MM.1S (cell line): ENCODE measurements around the gene TMSB10.

Source experiments
- DNase-seq: peaks from one replicate; pipeline ENCODE4 v3.0.0-alpha.2; 2015
- H2AFZ ChIP-seq: fragments of 300-600 bp; sonication (generic); 2 replicates; pipeline ENCODE4 v1.6.0; 2016; ENCODE audit warnings: antibody characterized with exemption, low read length
- H3F3A ChIP-seq: fragments of 300-600 bp; sonication (generic); 2 replicates; pipeline ENCODE4 v1.6.1; 2016; ENCODE audit warnings: mild to moderate bottlenecking, antibody characterized with exemption, low read length, moderate library complexity, mixed read lengths; ENCODE audit not compliant: insufficient read depth
- H3K27ac ChIP-seq: fragments of 300-600 bp; sonication (generic); 2 replicates; pipeline ENCODE4 v1.5.1; 2016; ENCODE audit warnings: mild to moderate bottlenecking, low read length
- H3K27me3 ChIP-seq: fragments of 300-600 bp; sonication (generic); replicated peaks from 2 replicates; pipeline ENCODE4 v1.6.0; 2016; ENCODE audit warnings: low read length; ENCODE audit not compliant: insufficient read depth
- H3K36me3 ChIP-seq: fragments of 300-600 bp; sonication (generic); replicated peaks from 2 replicates; pipeline ENCODE4 v1.6.1; 2016; ENCODE audit warnings: mild to moderate bottlenecking, low read length, mixed read lengths; ENCODE audit not compliant: insufficient read depth
- H3K4me1 ChIP-seq: fragments of 300-600 bp; sonication (generic); 2 replicates; pipeline ENCODE4 v1.6.1; 2016; ENCODE audit warnings: low read length, mixed read lengths
- H3K4me2 ChIP-seq: fragments of 300-600 bp; sonication (generic); 2 replicates; pipeline ENCODE4 v1.6.0; 2016; ENCODE audit warnings: low read depth, low read length
- H3K4me3 ChIP-seq: fragments of 300-600 bp; sonication (generic); 2 replicates; pipeline ENCODE4 v1.5.1; 2016; ENCODE audit warnings: low read length, mixed read lengths
- H3K79me2 ChIP-seq: fragments of 300-600 bp; sonication (generic); 2 replicates; pipeline ENCODE4 v1.6.1; 2016; ENCODE audit warnings: mixed run types, low read length, mixed read lengths
- H3K9ac ChIP-seq: fragments of 300-600 bp; sonication (generic); 2 replicates; pipeline ENCODE4 v1.6.1; 2016; ENCODE audit warnings: low read length, mixed read lengths
- H3K9me2 ChIP-seq: fragments of 300-600 bp; sonication (generic); replicated peaks from 2 replicates; pipeline ENCODE4 v1.6.1; 2016; ENCODE audit warnings: mild to moderate bottlenecking, low read length, mixed read lengths; ENCODE audit not compliant: insufficient read depth
- H3K9me3 ChIP-seq: fragments of 300-600 bp; sonication (generic); replicated peaks from 2 replicates; pipeline ENCODE4 v1.6.1; 2016; ENCODE audit warnings: mild to moderate bottlenecking, low read length, mixed read lengths; ENCODE audit not compliant: insufficient read depth
- H4K20me1 ChIP-seq: fragments of 300-600 bp; sonication (generic); 2 replicates; pipeline ENCODE4 v1.6.1; 2016; ENCODE audit warnings: mild to moderate bottlenecking, low read length, moderate library complexity, mixed read lengths; ENCODE audit not compliant: insufficient read depth
- EZH2 ChIP-seq: fragments of 300-600 bp; sonication (generic); optimal IDR thresholded peaks from 2 replicates; pipeline ENCODE3; 2017; ENCODE audit warnings: low read depth, mild to moderate bottlenecking, antibody characterized with exemption, low read length, mixed read lengths
- EZH2phosphoT487 ChIP-seq: fragments of 300-600 bp; sonication (generic); IDR thresholded peaks from 2 replicates; pipeline ENCODE4 v1.6.1; 2018; ENCODE audit warnings: antibody characterized with exemption, low read length
- TF ChIP-seq, protein P1 (sequence below): fragments of 300-600 bp; sonication (generic); IDR thresholded peaks from 2 replicates; pipeline ENCODE4 v1.5.1; 2016; ENCODE audit warnings: antibody characterized with exemption, low read length, mixed read lengths

The TMSB10 gene

DNA sequence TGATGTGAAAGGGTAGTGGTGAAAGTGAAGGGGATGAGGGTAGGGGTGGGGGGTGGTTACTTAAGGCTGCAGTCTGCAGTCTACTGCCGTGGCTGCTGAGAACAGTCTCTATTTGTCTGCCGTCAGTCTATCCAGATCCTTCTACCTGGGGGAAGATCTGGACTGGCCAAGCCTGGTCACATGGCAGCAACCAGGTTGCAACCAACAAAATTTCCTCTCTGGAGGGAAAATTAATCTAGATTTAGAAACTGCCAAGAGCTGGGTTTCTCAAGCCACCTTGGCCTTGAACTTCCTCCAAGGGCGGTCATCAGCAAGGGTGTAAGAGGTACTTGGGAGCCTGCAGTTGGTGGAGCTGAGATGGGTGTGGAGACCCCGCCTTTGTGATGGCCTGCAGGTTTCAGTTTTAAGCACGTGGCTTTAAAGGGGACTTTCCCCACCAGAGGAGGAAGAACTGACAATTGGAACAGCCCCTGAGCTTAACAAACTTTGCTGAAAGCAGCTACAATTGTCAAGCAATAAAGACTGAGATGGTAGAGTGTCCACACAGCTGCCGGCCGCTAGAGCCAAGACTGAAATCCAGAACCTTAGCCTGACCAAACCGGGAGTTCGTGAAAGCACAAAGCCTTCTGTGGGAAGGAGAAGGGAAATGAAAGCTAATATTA lies 34.1 kb downstream of the TMSB10 start:
- DNase-seq, result peak; percentile 97
- no peaks in the 10 kb centered on the region for H3K9me2 ChIP-seq
- peak overlapping the region; percentile 97 for H3K27ac ChIP-seq
- peak overlapping the region; percentile 79 for H2AFZ ChIP-seq
- H4K20me1 ChIP-seq, result no peaks in the 10 kb centered on the region
- no peaks in the 10 kb centered on the region for H3K79me2 ChIP-seq
- H3K27me3 ChIP-seq, result no peaks in the 10 kb centered on the region
- H3K9ac ChIP-seq, result peak overlapping the region; percentile 75
- H3K4me1 ChIP-seq, result peaks cover 32% of the 10 kb centered on the region
- no peaks in the 10 kb centered on the region for H3K9me3 ChIP-seq
- no peaks in the 10 kb centered on the region for H3K36me3 ChIP-seq
- H3F3A ChIP-seq, result peaks cover 32% of the 10 kb centered on the region
- peak overlapping the region; percentile 63 for H3K4me3 ChIP-seq
- TF ChIP-seq, protein P1, sequence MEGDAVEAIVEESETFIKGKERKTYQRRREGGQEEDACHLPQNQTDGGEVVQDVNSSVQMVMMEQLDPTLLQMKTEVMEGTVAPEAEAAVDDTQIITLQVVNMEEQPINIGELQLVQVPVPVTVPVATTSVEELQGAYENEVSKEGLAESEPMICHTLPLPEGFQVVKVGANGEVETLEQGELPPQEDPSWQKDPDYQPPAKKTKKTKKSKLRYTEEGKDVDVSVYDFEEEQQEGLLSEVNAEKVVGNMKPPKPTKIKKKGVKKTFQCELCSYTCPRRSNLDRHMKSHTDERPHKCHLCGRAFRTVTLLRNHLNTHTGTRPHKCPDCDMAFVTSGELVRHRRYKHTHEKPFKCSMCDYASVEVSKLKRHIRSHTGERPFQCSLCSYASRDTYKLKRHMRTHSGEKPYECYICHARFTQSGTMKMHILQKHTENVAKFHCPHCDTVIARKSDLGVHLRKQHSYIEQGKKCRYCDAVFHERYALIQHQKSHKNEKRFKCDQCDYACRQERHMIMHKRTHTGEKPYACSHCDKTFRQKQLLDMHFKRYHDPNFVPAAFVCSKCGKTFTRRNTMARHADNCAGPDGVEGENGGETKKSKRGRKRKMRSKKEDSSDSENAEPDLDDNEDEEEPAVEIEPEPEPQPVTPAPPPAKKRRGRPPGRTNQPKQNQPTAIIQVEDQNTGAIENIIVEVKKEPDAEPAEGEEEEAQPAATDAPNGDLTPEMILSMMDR, result peak; percentile 21
- TF ChIP-seq EZH2phosphoT487 (no peak), EZH2 (no peak)
- peak overlapping the region; percentile 86 for H3K4me2 ChIP-seq

DNA sequence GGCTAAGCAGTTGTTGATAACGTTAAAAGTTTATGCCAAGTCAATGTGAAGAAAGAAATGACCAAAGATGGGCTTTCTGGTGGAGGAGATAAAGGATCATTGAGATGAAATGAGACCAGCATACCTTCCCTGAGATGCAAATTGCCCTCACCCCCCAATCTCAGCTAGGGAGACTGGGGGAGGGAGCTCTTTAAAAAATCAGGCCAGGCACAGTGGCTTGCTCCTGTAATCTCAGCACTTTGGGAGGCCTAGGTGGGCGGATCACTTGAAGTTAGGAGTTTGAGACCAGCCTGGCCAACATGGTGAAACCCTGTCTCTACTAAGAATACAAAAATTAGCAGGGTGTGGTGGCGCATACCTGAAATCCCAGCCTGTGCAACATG lies 34.6 kb downstream of the TMSB10 start:
- Histone ChIP-seq H3K9me3 (no peaks in the 10 kb centered on the region), H4K20me1 (no peaks in the 10 kb centered on the region), H3K4me3 (peak overlapping the region; percentile 63), H3K79me2 (no peaks in the 10 kb centered on the region), H3K4me1 (peaks cover 32% of the 10 kb centered on the region), H2AFZ (peak overlapping the region; percentile 71), H3K27me3 (no peaks in the 10 kb centered on the region), H3K27ac (peak overlapping the region; percentile 97), H3K36me3 (no peaks in the 10 kb centered on the region), H3K9ac (peak overlapping the region; percentile 75), H3K4me2 (peak overlapping the region; percentile 86), H3F3A (peaks cover 32% of the 10 kb centered on the region), H3K9me2 (no peaks in the 10 kb centered on the region)
- DNase-seq, result peak; percentile 35
- TF ChIP-seq, protein P1, result no peak
- TF ChIP-seq EZH2phosphoT487 (no peak), EZH2 (no peak)

DNA sequence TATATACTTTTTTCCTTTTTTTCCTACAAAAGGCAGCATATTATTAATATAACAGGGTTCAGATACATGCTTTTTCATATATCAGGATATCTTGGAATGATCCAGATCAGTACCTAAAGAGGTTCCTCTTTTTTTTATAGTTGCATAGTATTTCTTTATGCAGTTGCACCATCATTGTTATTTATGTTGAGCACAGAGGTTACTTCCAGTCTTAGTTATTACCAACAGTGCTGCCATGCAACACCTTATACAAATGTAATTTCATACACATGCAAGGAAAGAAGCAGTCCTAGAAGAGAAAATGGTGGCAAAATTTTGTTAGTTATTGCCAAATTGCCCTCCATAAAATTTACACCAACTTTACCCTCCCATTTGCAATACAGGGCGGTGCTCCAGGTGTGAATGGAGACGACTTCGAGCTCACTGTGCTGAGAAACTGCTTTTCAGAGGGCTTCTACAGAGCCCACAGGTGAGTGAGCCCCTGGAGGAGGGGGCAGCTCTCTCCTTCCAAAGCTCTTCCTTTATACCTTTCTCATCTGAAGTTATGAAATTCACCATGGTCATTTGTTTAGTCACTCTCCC lies 35.5 kb downstream of the TMSB10 start:
- no peak for DNase-seq
- Histone ChIP-seq H3F3A (peaks cover 32% of the 10 kb centered on the region), H3K9ac (no peak overlapping the region), H3K4me1 (peaks cover 32% of the 10 kb centered on the region), H3K36me3 (no peaks in the 10 kb centered on the region), H2AFZ (0 out of 2 replicates have a peak overlapping the region, but pooled peaks have one; percentile 71), H3K79me2 (no peaks in the 10 kb centered on the region), H3K27ac (peak overlapping the region; percentile 97; the same call in 1 of the 2 replicates), H4K20me1 (no peaks in the 10 kb centered on the region), H3K4me2 (peak overlapping the region; percentile 86; the same call in 1 of the 2 replicates), H3K9me3 (no peaks in the 10 kb centered on the region), H3K4me3 (peak overlapping the region; percentile 14; the same call in 1 of the 2 replicates), H3K27me3 (no peaks in the 10 kb centered on the region), H3K9me2 (no peaks in the 10 kb centered on the region)
- TF ChIP-seq EZH2phosphoT487 (no peak), EZH2 (no peak)
- TF ChIP-seq, protein P1, result no peak
